ENCODE data around the gene KRTAP2-1. TPM values are rescaled to one million over a fixed set of nuclear protein-coding genes. Genes with fewer than 3 reads are reported as not detected.

Gene KRTAP2-1
- total RNA-seq, 1 experiment from 2014 or later: not detected

DNA sequence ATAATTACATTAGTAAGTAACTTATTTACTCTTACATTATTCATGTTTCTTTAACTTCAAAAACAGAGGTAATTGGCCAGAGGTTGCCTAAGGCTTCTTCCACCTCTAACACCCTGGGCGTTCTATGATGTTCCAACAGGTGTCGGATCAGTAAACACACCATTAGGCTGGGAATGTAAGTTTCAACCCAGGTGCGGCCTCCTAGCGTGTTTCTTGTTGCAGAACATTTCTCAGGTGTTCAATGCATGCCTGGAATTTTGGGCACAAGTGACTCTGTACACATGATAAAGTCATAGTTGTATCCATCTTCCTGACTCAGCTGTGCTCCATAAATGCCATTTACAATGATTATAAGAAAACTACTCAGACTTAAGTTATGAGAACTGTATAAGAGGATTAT, 6.9 kb upstream of the KRTAP2-1 start:
- H3K27me3 ChIP-seq (ENCODE audit: insufficient read depth, low read length): no peaks in the 10 kb centered on the region
- no peak for TF ChIP-seq JUND (IDR thresholded peaks at IDR 0.05)
- TF ChIP-seq RAD21 (IDR thresholded peaks at IDR 0.05; ENCODE audit: low read depth): no peak
- no peak for TF ChIP-seq EGR1 (IDR thresholded peaks at IDR 0.05; ENCODE audit: low read depth)
- no peak for TF ChIP-seq ATF3 (IDR thresholded peaks at IDR 0.05)
- TF ChIP-seq EZH2 (IDR thresholded peaks at IDR 0.05): no peak
- no peak for TF ChIP-seq YY1 (IDR thresholded peaks at IDR 0.05; ENCODE audit: extremely low read depth, insufficient replicate concordance, low read depth, low read length)
- no peak for TF ChIP-seq CBX3 (IDR thresholded peaks at IDR 0.05; ENCODE audit: low read depth)
- H3K9ac ChIP-seq (ENCODE audit: low read length): no peak overlapping the region
- peaks cover 6 to 8% of the 10 kb centered on the region in 2 experiments for H3K4me1 ChIP-seq (ENCODE audit: control insufficient read depth in 1 of 2, insufficient read depth in 2 of 2, low read length in 2 of 2)
- H3K9me3 ChIP-seq (ENCODE audit: control insufficient read depth in 1 of 2, insufficient read depth in 1 of 2, low read depth in 1 of 2, low read length in 2 of 2): peaks cover 0 to 21% of the 10 kb centered on the region in 2 experiments; a peak in 1 of 4 replicates
- no peak overlapping the region for H3K4me2 ChIP-seq (ENCODE audit: low read length)
- no peaks in the 10 kb centered on the region for H3K9me2 ChIP-seq (ENCODE audit: insufficient read depth)
- H3K79me2 ChIP-seq (ENCODE audit: insufficient read depth, low read length): no peaks in the 10 kb centered on the region
- H4K20me1 ChIP-seq (ENCODE audit: insufficient read depth): no peaks in the 10 kb centered on the region
- H2AFZ ChIP-seq (ENCODE audit: low read depth, low read length, poor library complexity, severe bottlenecking): no peak overlapping the region
- no peak for DNase-seq (ENCODE audit: low read depth, low spot score)
- BruUV-seq (replicated peaks): no TSS peak
- no peak for ATAC-seq
- H3K4me3 ChIP-seq (replicated peaks in 1 of 2; ENCODE audit: low read depth in 1 of 2, low read length in 2 of 2): no peak overlapping the region
- 0 out of 4 replicates have a peak, but pooled peaks cover 0 to 4% of the 10 kb centered on the region in 2 experiments for H3K36me3 ChIP-seq (ENCODE audit: control insufficient read depth in 1 of 2, insufficient read depth in 2 of 2, low read length in 2 of 2)
- intact Hi-C loops (cut with micrococcal nuclease): no loop called here
- no peak overlapping the region for H3K27ac ChIP-seq (ENCODE audit: low read depth, low read length)
- POLR2A ChIA-PET: no interaction called here
- RAD21 ChIA-PET (ENCODE audit: low non-redundant PET in 1 of 2, low total read pairs in 2 of 2, uncharacterized antibody in 2 of 2, unreplicated experiment in 2 of 2): no interaction called here
- CTCF ChIA-PET: no interaction called here

DNA sequence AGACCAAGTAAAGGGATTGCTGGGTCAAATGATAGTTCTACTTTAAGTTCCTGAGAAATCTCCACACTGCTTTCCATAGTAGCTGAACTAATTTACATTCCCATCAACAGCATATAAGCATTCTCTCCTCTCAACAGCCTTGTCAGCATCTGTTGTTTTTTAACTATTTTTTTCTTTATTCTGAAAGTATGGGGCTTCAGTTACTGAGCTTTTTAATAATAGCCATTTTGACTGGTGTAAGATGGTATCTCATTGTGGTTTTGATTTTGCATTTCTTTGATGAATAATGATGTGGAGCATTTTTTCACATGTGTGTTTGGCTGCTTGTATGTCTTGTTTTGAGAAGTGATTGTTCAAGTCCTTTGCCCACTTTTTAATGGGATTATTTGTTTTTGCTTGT, 5.5 kb upstream of the KRTAP2-1 start:
- Histone ChIP-seq H3K27ac (ENCODE audit: low read depth, low read length) (no peak overlapping the region), H4K20me1 (ENCODE audit: insufficient read depth) (no peaks in the 10 kb centered on the region), H3K27me3 (ENCODE audit: insufficient read depth, low read length) (no peaks in the 10 kb centered on the region), H3K9me2 (ENCODE audit: insufficient read depth) (no peaks in the 10 kb centered on the region), H3K4me3 (replicated peaks in 1 of 2; ENCODE audit: low read depth in 1 of 2, low read length in 2 of 2) (no peak overlapping the region), H2AFZ (ENCODE audit: low read depth, low read length, poor library complexity, severe bottlenecking) (no peak overlapping the region), H3K9me3 (ENCODE audit: control insufficient read depth in 1 of 2, insufficient read depth in 1 of 2, low read depth in 1 of 2, low read length in 2 of 2) (peaks cover 0 to 19% of the 10 kb centered on the region in 2 experiments; a peak in 1 of 4 replicates), H3K4me2 (ENCODE audit: low read length) (no peak overlapping the region), H3K79me2 (ENCODE audit: insufficient read depth, low read length) (no peaks in the 10 kb centered on the region), H3K4me1 (ENCODE audit: control insufficient read depth in 1 of 2, insufficient read depth in 2 of 2, low read length in 2 of 2) (no peaks in the 10 kb centered on the region; a peak in 1 of 4 replicates), H3K36me3 (ENCODE audit: control insufficient read depth in 1 of 2, insufficient read depth in 2 of 2, low read length in 2 of 2) (0 out of 4 replicates have a peak, but pooled peaks cover 0 to 4% of the 10 kb centered on the region in 2 experiments), H3K9ac (ENCODE audit: low read length) (no peak overlapping the region)
- POLR2A ChIA-PET: no interaction called here
- BruUV-seq (replicated peaks): no TSS peak
- intact Hi-C loops (cut with micrococcal nuclease): no loop called here
- ATAC-seq (no peak), DNase-seq (ENCODE audit: low read depth, low spot score) (no peak)
- TF ChIP-seq MAX (IDR thresholded peaks at IDR 0.05): no peak
- RAD21 ChIA-PET (ENCODE audit: low non-redundant PET in 1 of 2, low total read pairs in 2 of 2, uncharacterized antibody in 2 of 2, unreplicated experiment in 2 of 2): no interaction called here
- CTCF ChIA-PET: no interaction called here

Measured in HCT116 (cell line).